HL-60 (cell line): Measurements from ENCODE around the gene SENP1.

ENCODE experiments used
- GABPA ChIP-seq: IDR thresholded peaks from 2 replicates; pipeline ENCODE4 v1.6.1; 2012; ENCODE audit warnings: low read depth
- POLR2AphosphoS5 ChIP-seq: IDR thresholded peaks from 2 replicates; pipeline ENCODE4 v1.6.1; 2012; ENCODE audit warnings: low read depth
- TF ChIP-seq, protein P1 (sequence below): IDR thresholded peaks from one replicate; pipeline ENCODE4 v1.5.1; 2011; ENCODE audit warnings: low read length, control low read depth, inconsistent platforms; ENCODE audit not compliant: insufficient read depth
- TF ChIP-seq, protein P2 (sequence below): IDR thresholded peaks from 2 replicates; pipeline ENCODE4 v1.6.1; 2012; ENCODE audit warnings: low read depth; ENCODE audit not compliant: insufficient replicate concordance

DNA sequence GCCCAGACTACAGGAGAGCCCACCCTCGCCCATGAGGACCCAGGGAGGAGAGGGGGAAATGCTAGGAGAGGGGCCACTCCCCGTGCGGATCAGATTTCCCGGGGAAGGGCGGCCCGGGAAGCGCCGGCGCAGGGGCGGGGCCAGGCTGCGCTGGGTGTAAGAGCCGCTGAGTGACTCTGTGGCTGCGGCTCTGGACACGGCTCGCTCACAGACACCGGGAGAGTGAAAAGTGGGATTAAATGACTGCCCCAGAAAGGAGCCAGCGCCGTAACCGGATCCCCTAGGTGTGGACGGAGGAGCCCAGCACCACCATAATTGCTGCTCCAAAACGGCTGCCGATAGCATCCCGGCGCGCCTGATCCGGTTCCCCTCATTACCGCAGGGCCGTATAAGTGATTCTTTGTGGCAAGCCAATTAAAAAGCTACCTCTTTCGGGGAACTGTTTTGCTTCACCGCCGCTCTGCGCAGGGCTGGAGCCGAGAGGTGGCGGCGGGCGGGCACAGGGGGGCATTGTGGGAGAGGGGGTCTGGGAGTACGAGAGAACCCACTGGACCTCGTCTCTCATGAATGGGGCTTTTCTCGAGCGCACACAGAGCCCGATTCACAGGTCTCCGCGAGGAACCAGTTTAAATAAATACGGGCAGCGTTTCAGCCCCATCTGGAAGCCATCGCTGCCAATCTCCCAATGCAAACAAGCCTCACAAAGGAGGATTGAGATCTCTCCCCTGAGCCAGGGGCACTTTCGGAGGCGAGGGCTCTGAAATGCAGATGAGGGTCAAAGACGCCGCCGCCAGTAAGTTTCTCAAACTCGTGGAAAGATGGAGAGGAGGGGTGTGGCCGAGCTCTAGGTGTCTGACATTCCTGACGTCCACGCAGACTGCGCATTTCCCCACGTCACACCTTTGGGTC, 104.1 kb downstream of the SENP1 start:
- TF ChIP-seq, protein P1, sequence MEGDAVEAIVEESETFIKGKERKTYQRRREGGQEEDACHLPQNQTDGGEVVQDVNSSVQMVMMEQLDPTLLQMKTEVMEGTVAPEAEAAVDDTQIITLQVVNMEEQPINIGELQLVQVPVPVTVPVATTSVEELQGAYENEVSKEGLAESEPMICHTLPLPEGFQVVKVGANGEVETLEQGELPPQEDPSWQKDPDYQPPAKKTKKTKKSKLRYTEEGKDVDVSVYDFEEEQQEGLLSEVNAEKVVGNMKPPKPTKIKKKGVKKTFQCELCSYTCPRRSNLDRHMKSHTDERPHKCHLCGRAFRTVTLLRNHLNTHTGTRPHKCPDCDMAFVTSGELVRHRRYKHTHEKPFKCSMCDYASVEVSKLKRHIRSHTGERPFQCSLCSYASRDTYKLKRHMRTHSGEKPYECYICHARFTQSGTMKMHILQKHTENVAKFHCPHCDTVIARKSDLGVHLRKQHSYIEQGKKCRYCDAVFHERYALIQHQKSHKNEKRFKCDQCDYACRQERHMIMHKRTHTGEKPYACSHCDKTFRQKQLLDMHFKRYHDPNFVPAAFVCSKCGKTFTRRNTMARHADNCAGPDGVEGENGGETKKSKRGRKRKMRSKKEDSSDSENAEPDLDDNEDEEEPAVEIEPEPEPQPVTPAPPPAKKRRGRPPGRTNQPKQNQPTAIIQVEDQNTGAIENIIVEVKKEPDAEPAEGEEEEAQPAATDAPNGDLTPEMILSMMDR, result no peak
- TF ChIP-seq GABPA (no peak), POLR2AphosphoS5 (no peak)
- TF ChIP-seq, protein P2, sequence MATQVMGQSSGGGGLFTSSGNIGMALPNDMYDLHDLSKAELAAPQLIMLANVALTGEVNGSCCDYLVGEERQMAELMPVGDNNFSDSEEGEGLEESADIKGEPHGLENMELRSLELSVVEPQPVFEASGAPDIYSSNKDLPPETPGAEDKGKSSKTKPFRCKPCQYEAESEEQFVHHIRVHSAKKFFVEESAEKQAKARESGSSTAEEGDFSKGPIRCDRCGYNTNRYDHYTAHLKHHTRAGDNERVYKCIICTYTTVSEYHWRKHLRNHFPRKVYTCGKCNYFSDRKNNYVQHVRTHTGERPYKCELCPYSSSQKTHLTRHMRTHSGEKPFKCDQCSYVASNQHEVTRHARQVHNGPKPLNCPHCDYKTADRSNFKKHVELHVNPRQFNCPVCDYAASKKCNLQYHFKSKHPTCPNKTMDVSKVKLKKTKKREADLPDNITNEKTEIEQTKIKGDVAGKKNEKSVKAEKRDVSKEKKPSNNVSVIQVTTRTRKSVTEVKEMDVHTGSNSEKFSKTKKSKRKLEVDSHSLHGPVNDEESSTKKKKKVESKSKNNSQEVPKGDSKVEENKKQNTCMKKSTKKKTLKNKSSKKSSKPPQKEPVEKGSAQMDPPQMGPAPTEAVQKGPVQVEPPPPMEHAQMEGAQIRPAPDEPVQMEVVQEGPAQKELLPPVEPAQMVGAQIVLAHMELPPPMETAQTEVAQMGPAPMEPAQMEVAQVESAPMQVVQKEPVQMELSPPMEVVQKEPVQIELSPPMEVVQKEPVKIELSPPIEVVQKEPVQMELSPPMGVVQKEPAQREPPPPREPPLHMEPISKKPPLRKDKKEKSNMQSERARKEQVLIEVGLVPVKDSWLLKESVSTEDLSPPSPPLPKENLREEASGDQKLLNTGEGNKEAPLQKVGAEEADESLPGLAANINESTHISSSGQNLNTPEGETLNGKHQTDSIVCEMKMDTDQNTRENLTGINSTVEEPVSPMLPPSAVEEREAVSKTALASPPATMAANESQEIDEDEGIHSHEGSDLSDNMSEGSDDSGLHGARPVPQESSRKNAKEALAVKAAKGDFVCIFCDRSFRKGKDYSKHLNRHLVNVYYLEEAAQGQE, result no peak
